Right renal pelvis (tissue), 4 donors: ENCODE results near the gene KRT86. TPM values are rescaled to one million over a fixed set of nuclear protein-coding genes. Genes with fewer than 3 reads are reported as not detected.
"Not testable (repeated sequence)": the region's sequence is repeated elsewhere in the genome, so short reads cannot be mapped to it uniquely, and the experiment has no call there.

Source experiments
- DNase-seq, 4 donors: peaks; one replicate each; pipeline ENCODE4 v3.0.0-alpha.2; 2013; ENCODE audit warnings: low read depth in 4 of 4, low spot score in 3 of 4, missing footprints in 1 of 4
- polyA plus RNA-seq, 4 donors: library from polyadenylated mRNA; unstranded; fragments of 120-200 nt; gene quantifications; one replicate each; pipeline ENCODE4 v1.2.1, GENCODE V29; 2013; ENCODE audit not compliant: insufficient read length in 4 of 4

The KRT86 gene
- polyA plus RNA-seq, 4 donors, result 0.07 to 0.13 TPM; not detected in 2

DNA sequence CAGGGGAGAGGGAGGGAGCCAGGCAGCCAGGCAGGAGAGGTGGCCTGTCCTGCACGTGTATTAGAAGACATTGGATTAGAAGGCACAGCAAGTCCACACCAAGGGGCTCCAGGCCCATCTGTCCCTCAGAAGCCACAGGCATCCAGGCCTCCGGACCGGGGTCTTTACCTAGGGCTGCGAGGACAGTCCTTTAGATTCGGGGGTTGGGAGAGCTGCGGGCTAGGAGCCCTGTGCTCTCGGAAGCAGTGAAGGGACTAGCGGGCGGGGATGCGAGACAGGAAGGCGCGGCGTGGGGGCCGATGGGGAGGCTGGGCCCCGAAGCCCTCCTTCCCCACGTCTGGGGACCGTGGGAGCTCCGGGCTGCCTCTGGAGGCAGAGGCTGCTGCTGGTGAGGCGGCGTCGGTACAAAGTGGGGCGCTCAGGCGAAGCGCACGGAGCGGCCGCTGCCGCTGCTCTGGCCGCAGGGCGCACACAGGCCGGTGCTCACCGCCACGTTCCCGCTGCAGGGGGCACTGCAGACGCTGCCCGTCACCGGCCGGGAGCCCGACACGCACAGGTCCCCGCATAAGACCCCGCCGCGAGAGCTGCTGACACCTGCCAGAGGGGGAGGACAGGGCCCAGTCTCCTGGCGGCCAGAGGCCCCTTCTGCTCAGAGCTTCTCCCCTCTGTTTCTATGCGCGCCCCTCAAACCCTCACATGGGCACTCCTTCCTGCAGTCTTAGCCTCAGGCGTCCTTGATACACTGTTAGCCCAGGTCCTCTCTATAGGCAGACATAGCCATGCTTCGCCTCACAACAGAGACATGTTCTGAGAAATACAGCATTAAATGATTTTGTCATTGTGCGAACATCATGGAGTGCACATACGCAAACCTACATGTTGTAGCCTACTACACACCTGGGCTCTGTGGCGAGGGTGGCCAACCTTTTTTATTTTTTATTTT is 24.1 kb upstream of the KRT86 start:
- no peak for DNase-seq

DNA sequence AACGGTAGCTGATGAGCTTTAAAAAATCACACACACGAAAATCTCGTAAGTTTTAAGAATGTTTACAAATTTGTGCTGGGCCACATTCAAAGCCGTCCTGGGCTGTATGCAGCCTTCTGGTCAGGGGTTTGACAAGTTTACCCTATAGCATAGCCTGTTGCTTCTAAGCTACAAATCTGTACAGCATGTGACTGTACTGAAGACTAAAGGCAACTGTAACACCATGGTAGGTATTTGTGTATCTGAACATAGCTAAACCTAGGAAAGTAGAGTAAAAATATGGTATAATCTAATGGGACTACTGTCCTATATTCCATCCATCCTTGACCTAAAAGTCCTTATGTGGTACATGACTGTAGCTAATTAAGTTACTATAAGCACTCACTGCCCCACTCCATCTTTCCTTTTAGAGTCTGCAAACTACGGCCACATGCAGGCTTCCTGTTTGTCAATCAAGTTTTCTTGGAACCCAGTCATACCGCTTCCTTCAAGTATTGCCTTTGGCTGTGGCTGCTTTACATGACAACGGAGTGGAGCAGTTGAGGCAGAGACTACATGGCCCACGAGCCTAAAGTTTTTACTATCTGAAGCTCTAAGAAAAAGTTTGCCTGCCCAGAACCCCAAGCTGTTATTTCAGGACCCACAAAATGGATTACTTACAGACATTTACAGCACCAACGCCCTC is 22.9 kb upstream of the KRT86 start:
- DNase-seq, result no peak

DNA sequence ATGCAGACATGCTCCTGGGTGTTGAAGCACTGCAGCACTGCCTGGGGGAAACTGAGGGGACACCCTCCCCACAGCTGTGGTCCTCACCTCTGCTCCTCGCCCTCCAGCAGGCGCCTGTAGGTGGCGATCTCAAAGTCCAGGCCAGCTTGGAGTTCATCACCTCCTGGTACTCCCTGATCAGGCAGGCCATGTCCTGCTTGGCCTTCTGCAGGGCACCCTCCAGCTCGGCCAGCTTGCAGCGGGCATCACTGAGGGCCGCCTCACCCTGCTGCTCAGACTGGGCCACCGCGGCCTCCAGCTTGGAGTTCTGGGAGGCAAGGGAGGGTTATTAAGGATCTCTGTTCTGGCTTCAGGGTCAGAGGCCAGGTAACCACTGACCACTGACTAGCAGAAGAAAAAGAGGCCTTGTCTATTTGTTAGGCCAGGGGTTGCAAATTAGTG is 22.2 kb upstream of the KRT86 start:
- not testable (repeated sequence) for DNase-seq

DNA sequence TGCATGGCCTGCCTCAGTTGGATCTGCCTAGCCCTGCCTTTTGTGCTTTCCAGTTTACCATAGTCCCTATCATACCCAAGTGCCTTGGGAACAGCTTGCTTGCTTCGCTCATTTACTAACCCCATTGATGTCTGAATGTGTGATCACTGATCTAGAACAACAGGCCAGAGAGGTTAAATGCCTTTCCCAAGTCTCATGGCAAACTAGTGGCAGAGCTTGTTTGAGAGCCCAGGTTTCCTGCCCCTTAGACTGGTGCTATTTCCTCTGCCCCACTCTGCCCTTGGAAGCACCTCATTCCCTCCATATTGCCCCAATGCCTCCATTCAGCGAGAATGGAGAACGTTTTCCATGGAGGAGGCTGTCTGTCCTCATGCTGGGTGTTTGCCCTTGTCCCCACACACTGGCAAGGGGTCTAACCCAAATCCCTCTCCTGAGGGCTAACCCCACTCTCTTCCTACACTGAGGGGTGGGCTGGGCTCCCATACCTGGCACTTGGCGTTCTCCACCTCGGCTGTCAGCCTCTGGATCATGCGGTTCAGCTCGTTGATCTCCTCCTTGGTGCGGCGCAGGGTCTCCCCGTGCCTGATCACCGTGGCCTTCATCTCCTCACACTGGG is 21.6 kb upstream of the KRT86 start:
- DNase-seq, result no peak

DNA sequence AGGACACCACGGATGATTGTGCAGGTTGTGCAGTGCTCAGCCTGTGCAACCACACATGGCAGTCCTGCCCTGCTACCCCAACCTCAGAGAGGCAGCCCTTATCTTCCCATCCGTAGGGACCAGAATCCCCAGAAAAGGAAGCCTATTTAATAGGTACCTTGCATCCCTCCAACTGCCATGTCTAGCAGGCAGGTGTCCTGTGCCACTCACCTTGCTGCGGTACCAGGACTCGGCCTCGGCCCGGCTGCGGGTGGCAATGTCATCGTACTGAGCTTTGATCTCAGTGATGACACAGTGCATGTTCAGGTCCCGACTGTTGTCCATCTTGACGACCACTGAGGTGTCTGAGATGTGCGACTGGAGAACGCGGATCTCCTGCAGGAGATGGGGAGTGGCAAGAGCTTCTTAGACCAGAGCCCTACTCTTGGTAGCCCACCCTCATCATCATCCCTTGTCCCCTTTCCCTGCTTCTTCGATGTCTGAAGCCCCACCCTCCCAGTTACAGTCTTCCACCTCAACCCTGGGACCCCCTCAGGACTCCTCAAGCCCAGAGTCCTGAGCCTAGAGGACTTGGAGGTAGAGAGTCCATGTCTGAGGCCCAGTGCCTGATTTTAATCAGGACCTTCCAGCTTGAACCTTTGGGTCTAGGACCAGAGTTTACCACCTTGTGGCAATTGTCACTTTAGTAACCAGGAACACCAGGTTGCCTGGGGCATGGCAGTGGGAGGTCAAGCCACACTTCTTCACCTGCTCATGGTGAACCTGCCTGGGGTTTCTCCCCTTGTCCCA is 20.9 kb upstream of the KRT86 start:
- DNase-seq, result no peak

DNA sequence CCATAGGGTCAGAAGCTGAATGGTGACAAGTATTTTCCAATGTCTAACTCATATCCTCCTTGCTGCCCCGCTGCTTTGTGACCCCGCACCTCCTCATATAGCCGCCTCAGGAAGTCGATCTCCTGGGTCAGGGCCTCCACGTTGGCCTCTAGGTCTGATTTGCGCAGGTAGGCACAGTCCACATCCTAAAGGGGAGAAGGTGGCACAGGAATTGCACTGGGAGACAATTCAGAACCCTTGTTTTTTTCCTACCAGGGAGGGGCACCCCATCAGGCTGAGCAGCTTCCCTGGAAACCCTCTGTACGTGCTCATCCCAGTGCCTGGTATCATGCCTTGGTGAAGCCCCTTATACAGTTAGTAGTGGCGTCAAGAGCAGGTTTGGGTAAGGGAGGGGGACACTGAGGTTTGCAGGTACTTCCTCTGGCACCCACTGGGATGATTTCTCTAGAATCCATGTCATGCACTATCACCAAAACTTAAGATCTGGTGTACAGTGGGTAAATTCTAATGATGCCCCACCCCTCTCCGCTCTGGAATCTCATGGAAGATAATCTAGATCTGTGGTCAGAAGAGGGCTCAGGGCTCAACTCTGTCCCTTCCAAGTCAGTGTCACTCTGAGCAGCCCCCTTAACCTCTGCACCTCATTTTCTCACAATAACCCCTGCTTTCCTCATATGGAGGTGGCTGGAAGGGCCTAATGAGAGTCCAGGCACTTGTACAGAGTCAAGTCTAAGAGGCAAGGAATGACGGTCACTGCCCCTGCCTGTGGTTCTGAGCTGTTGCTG is 20.1 kb upstream of the KRT86 start:
- DNase-seq, result no peak

DNA sequence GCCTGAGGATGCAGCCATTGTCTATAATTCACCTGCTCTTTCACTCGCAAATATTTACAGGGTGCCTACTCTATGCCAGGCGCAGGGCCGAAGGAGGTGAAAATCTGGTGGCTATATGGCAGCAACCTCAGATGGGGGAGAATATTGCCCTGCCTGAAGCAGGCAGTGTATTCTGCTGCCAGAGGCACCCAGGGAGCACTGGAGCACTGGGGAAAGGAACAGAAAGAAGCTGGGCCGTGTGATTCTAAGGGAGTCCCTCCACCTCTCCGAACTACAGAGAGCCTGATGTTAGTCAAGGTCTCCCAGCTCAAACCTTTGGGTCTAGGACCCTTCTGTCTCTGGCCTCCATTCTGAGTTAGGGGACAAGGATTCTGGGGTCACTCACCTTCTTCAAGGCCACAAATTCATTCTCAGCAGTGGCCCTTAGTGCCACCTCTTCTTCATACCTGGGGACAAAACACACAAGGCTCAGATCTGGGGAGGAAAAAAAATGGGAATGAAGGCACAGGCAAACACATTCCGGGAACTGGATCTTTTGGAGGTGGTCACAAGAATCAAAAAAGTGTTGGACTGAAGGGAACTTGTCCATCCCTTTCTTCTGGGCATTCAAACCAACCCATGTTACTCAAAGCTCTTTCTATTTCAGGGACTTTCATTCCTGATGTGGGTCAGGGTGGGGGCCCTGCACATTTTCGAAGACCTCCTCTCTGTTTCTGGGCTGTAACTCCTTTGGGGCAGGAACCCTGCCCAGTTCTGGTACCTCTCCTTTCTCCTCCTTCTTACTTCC is 19.3 kb upstream of the KRT86 start:
- no peak for DNase-seq

DNA sequence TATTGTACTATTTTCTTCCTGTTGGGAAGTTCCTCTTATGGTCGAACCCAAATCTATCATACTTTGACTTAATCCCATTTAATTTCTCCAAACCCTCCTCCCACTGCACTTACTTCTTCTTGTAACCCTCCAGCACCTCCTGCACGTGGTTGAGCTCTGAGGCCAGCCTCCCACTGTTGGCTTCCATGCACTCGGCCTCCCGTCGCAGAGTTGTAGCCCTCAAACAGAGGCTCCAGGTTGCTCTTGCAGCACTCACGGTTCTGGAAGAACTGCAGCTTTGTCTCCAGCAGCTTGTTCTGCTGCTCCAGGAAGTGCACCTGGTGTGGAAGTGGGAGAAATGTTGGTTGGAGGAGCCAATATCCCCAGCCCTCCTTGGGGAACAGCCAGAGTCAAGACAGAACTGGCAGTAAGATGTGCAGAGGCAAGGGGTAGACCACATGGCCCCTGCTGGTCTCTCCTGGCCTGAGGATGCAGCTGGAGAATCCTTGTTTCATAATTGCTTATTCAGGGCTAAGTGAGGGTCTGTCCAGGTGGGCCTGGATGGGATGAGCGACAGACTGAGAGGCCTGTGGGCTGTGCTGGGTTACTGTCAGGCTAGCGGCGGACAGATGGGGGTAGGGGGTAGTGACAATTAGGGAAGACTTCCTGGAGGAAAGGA is 18.4 kb upstream of the KRT86 start:
- no peak for DNase-seq

DNA sequence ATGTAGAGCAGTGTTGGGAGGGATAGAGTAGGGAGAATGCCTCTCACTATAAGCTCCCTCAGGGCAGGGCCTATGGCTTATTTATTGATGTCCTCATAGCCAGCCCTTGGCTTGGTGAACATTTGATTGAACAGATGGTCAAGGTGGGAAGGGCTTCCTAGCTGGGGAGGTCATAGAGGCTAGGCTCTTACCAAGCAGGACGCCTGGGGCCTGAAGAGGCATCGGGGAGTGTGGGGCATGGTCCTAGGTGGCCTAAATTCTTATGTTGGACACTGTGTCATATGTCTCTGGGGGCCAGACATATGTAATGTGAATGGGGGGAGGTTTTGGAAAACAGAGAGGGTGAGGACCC is 17.9 kb upstream of the KRT86 start:
- no peak for DNase-seq

DNA sequence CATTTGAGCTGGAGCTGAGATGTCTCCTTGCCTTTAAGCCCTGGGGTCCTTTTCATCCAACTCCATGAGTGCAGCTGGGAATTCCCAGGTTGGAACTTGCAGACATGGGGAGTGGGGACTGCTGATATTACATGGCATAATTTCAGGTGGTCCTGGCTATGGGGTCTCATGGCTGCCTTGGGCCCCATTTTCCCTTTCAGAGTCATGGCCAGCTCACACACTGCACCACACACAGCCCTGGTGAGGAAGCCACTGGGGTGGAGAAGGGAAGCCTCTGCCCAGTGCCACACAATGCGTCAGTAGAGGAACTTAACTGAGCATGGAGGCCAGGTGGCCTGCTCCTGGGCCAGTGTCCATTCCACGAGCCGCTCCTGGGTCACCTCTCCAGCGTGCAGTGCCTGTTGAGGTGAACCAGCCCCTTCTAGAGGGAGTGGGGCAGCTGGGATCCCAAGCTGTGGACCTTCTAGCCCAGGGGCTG is 17.3 kb upstream of the KRT86 start:
- DNase-seq, result no peak

DNA sequence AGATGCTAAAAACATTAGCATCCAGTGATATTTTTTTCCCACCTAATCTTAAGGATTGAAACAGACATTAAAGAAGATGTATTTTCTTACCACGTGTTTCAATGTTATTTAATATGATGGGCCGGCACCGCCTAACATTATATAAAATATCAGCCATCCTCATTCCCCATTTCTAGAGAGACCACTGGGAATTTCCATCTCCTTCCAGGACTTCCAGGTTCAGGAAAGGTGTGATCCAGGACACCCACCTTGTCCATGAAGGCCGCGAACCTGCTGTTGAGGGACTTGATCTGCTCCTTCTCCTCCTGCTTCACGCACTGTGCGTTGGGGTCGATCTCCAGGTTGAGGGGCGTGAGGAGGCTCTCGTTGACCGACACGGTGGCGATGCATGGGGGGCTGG is 16.5 kb upstream of the KRT86 start:
- not testable (repeated sequence) for DNase-seq

DNA sequence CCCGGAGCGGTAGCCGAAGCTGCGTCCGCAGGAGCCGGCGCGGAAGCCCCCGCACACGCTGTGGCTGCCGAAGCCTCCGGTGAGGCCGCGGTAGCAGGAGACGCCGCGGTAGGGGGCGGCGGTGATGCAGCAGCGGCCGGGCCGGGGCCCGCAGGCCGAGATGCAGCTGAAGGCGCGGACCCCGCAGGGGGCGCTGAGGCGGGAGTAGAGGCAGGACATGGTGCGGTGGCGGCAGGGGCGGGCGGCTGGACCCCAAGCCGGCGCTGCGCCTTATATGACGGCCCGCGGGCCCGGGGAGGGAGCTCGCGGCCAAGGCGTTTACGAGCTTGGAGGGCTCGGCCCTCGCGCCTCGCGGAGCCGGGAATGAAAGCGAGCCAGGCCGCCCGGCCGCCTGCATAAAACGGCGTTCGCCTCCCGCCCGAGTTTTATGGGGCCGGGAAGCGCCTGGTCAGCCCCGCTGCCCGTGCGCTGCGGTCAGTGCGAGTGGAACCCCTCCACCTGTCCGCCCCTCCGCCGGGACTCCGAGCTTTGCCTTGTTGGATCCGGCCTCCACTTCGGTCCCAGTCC is 16.0 kb upstream of the KRT86 start:
- no peak for DNase-seq

DNA sequence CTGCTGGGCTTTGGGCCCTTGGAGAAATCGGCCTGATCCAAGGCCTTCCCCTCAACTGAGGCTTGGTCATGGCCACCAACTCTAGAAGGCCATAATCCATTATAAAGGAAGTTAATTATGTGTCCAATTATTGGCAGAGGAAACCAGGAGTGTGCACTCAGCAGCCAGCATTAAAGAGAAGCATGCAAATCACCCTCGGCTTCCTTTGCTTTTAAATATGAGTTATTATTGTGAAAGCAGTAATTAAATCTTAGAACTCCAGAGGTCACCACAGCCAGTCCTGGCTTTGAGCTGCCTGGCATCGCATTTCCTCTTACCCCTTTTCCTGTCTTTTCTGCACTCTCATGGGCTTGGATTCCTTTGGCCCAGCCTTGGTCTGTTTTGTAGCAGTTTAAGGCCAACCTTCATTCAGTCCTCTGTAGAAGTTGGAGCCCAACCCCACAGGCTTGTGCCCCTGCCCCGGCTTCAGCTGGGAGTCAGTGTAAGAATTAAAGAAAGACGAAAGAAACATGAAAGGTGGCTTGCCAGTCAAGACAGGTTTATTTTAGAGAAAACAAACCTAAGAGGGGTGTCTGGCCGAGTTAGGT is 14.7 kb upstream of the KRT86 start:
- no peak for DNase-seq

DNA sequence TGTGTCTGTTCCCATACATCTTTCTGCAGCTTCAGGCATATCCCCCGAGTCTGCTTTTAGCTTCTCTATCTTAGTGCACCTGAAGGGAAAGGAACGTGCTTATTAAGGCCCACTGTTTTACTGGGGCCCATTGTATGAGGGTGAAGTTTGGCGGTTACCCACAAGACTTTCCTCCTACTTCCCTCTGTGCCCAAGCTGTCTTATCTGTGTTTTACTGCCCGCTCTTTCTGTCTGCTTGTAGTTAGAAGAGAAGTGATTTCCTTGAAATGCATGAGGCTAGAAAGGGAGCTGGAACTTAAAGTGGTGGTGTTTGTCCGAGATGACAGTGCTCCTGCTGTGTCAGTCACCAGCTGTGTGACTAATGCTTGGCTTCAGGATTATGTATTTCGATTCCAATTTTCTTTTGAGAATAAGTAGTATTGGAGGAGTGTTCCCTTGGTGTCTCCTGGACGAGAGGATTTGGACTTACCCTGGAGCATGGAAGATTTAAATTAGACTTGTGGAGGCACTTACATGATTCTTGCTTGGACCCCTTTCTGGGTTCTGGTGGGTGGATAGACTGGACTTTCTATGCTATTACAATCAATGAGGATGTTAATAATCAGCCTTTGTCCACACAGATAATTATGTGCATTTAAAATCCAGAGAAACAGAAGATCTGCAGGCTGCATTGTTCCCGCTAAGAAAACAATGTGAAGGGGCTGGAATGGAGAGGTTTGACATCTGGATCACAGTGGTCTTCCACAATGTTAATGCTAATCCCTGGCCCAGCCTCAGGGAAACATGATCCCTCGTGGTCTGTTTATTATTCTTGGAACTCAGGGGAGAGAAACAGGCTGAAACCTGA is 13.9 kb upstream of the KRT86 start:
- peak in 1 of 4 donors; percentile 53 for DNase-seq

DNA sequence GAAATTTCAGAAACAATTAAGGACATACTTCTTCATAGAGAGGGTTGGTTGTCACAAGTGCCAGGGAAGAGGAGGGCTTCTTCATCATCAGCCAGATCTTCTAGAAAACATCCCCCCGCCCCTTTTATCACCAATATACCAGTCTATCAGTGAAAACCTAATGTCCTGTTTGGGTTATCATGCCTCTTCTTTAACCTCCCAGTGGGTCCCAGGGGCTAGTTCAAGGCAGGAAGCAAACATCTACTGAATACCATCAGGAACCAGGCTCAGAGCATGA is 13.3 kb upstream of the KRT86 start:
- no peak for DNase-seq

DNA sequence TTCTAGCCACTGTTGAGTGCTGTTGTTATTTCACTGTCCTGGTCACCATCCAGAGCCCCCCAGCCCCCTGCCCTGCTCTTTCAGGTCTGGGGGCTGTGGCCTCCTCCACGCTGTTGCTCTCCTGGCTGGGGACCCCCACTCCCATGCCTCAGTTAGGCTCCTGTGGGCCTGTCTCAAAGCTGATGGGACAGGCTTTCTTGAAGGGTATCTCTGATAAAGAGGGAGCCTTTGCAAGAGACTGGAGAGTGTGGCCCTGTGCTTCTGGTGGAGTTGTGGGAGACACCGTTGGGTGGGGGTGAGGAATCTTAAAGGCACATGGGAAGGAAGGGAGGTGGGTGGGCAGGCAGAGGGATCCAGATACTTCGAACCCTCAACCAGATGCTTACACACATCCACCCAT is 12.2 kb upstream of the KRT86 start:
- DNase-seq, result no peak

DNA sequence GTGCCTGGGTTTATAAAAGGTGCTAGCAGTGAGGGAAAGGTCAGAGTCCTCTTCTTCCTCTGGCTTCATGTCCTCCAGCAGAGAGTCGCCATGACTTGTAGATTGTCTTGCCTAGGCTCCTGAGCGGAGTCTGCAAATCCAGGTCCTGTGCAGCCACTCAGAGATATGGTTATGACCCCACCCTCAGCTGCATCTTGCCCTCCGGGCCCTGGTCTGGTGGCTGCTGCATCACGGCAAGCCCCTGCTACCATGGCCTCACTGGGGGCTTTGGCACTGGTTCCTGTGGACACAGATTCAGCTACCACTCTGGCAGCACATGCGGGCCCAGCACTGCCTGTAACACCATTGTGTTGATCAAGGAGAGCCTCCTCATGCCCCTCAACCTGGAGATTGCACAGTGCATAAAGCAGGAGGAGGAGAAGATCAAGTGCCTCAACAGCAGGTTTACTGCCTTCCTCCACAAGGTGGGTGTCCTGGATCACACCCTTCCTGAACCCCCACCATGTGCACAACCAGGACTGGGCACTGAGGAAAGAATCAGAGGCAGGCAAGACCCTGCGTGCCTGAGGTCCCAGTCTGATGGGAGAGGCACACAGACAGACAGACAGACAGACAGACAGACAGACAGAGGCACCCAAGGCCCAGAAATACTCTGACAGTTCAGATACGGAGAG is 10.5 kb upstream of the KRT86 start:
- DNase-seq, result no peak
